ENCODE measurements around the gene C19orf25. TPM values are rescaled to one million over a fixed set of nuclear protein-coding genes. Genes with fewer than 3 reads are reported as not detected.

The C19orf25 gene
- total RNA-seq, 6 experiments from 2014 or later, result 12.2 to 32.7 (median 15.3) TPM

GRCh38 chr19:1457031-1457739, 21.8 kb downstream of the C19orf25 start:
- intact Hi-C loops (cut with DNase I), result loop anchor here in 1 of 2 donors (10.0 kb wide), 1 partner anchor 58 kb away; the partner anchor contains the start of gene ADAMTSL5
- no peak overlapping the region for H3K4me3 ChIP-seq
- DNase-seq (no peak), ATAC-seq (peak in 1 of 4 donors; percentile 6)
- no peaks in the 10 kb centered on the region for H3K4me1 ChIP-seq
- WGBS (ENCODE audit: insufficient coverage, low coverage, low lambda C conversion rate, missing lambda C conversion rate), result 18% methylated on average over 14 of the region's 48 CpGs
- TF ChIP-seq POLR2A (IDR thresholded peaks at IDR 0.05) (no peak), CTCF (IDR thresholded peaks at IDR 0.05) (no peak)
- no peaks in the 10 kb centered on the region for H3K36me3 ChIP-seq
- no peaks in the 10 kb centered on the region for H3K9me3 ChIP-seq
- H3K27ac ChIP-seq, result no peak overlapping the region
- H3K27me3 ChIP-seq, result peaks cover 0 to 18% of the 10 kb centered on the region in 2 donors

GRCh38 chr19:1456121-1456900, 22.7 kb downstream of the C19orf25 start:
- no peak for ATAC-seq
- no CpG with 5 or more reads among the region's 43 CpGs for WGBS (ENCODE audit: insufficient coverage, low coverage, low lambda C conversion rate, missing lambda C conversion rate)
- Histone ChIP-seq H3K4me1 (no peaks in the 10 kb centered on the region), H3K27ac (no peak overlapping the region), H3K36me3 (no peaks in the 10 kb centered on the region), H3K9me3 (no peaks in the 10 kb centered on the region), H3K4me3 (no peak overlapping the region), H3K27me3 (peaks cover 0 to 21% of the 10 kb centered on the region in 2 donors)
- TF ChIP-seq POLR2A (IDR thresholded peaks at IDR 0.05) (no peak), CTCF (IDR thresholded peaks at IDR 0.05) (no peak)
- intact Hi-C loops (cut with DNase I), result loop anchor here in 1 of 2 donors (10.0 kb wide), 1 partner anchor 58 kb away; the partner anchor contains the start of gene ADAMTSL5
- no peak for DNase-seq

- intact Hi-C loops (cut with DNase I), result loop anchor here in 1 of 2 donors (10.0 kb wide), 1 partner anchor 59 kb away; the partner anchor contains the start of gene ADAMTSL5
- no peak overlapping the region for H3K4me3 ChIP-seq
- H3K27ac ChIP-seq, result no peak overlapping the region
- H3K36me3 ChIP-seq, result no peaks in the 10 kb centered on the region
- H3K4me1 ChIP-seq, result no peaks in the 10 kb centered on the region
- peaks cover 0 to 24% of the 10 kb centered on the region in 2 donors for H3K27me3 ChIP-seq
- ATAC-seq, result peak; percentile 58 to 69 (median 62)
- WGBS (ENCODE audit: insufficient coverage, low coverage, low lambda C conversion rate, missing lambda C conversion rate), result 2% methylated on average over 26 of the region's 42 CpGs
- DNase-seq, result peak in 1 of 3 donors; percentile 59
- no peaks in the 10 kb centered on the region for H3K9me3 ChIP-seq
- no peak for TF ChIP-seq CTCF (IDR thresholded peaks at IDR 0.05)
- TF ChIP-seq POLR2A (IDR thresholded peaks at IDR 0.05), result no peak
Observed at GRCh38 chr19:1455336-1456120, 23.5 kb downstream of the C19orf25 start.

GRCh38 chr19:1455002-1455335, 24.0 kb downstream of the C19orf25 start:
- ATAC-seq (no peak), DNase-seq (no peak)
- 2% methylated on average over 6 of the region's 22 CpGs for WGBS (ENCODE audit: insufficient coverage, low coverage, low lambda C conversion rate, missing lambda C conversion rate)
- Histone ChIP-seq H3K4me1 (no peaks in the 10 kb centered on the region), H3K9me3 (no peaks in the 10 kb centered on the region), H3K27ac (no peak overlapping the region), H3K27me3 (peaks cover 4 to 24% of the 10 kb centered on the region in 2 donors), H3K36me3 (no peaks in the 10 kb centered on the region), H3K4me3 (no peak overlapping the region)
- TF ChIP-seq POLR2A (IDR thresholded peaks at IDR 0.05) (no peak), CTCF (IDR thresholded peaks at IDR 0.05) (no peak)
- intact Hi-C loops (cut with DNase I), result loop anchor here in 1 of 2 donors (10.0 kb wide), 1 partner anchor 60 kb away; the partner anchor contains the start of gene ADAMTSL5

Data from right lobe of liver (tissue), 6 donors.